Measurements from ENCODE around the gene INTS13.
A peak's percentile ranks its signal among the peaks of the same experiment; 100 is the strongest.
"Not testable (repeated sequence)": the region's sequence is repeated elsewhere in the genome, so short reads cannot be mapped to it uniquely, and the experiment has no call there.

Gene INTS13

GRCh38 chr12:26903396-26903795 is 34.4 kb downstream of the INTS13 start:
- H3K27ac ChIP-seq (ENCODE audit: low read depth in 2 of 2, low read length in 2 of 2); H3K4me1 ChIP-seq (ENCODE audit: control insufficient read depth in 2 of 2, insufficient read depth in 2 of 2, low read length in 2 of 2); H3K4me3 ChIP-seq (ENCODE audit: low read length in 2 of 2); H3K9ac ChIP-seq (ENCODE audit: low read depth in 1 of 2, low read length in 2 of 2); H3K9me3 ChIP-seq (ENCODE audit: control insufficient read depth in 2 of 2, low read length in 2 of 2); H3K27me3 ChIP-seq (ENCODE audit: control insufficient read depth in 2 of 2, insufficient read depth in 2 of 2, low read length in 2 of 2): not testable (repeated sequence)
- peaks cover 9 to 16% of the 10 kb centered on the region in 2 donors for H3K36me3 ChIP-seq (ENCODE audit: control insufficient read depth in 2 of 2, insufficient read depth in 2 of 2, low read length in 2 of 2)

DNA sequence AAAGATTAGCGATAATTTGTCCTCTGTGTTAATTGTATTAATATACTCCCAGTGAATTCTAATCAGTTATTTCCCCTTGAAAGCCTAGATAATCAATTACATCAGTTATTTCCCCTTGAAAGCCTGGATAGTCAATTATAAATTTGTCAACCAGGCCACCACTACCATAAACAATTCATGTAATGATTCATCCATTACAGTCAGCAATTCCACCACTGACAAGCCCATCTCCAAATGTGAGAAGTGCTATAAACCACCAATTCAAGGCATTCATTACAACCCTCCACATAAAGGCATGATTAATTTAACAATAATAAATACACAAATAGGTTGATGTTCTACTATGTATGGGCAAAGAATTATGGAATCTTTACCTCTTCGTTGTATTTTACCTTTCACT is 40.9 kb downstream of the INTS13 start:
- Histone ChIP-seq H3K4me3 (ENCODE audit: low read length in 2 of 2) (no peak overlapping the region), H3K4me1 (ENCODE audit: control insufficient read depth in 2 of 2, insufficient read depth in 2 of 2, low read length in 2 of 2) (no peaks in the 10 kb centered on the region), H3K27me3 (ENCODE audit: control insufficient read depth in 2 of 2, insufficient read depth in 2 of 2, low read length in 2 of 2) (no peaks in the 10 kb centered on the region), H3K9me3 (ENCODE audit: control insufficient read depth in 2 of 2, low read length in 2 of 2) (no peaks in the 10 kb centered on the region), H3K9ac (ENCODE audit: low read depth in 1 of 2, low read length in 2 of 2) (no peak overlapping the region), H3K27ac (ENCODE audit: low read depth in 2 of 2, low read length in 2 of 2) (no peak overlapping the region), H3K36me3 (ENCODE audit: control insufficient read depth in 2 of 2, insufficient read depth in 2 of 2, low read length in 2 of 2) (peaks cover 0 to 3% of the 10 kb centered on the region in 2 donors)

GRCh38 chr12:26895672-26896071 is 42.1 kb downstream of the INTS13 start:
- H3K9ac ChIP-seq (ENCODE audit: low read depth in 1 of 2, low read length in 2 of 2), result no peak overlapping the region

GRCh38 chr12:26891704-26892103 is 46.1 kb downstream of the INTS13 start:
- H3K27me3 ChIP-seq (ENCODE audit: control insufficient read depth in 2 of 2, insufficient read depth in 2 of 2, low read length in 2 of 2), result no peaks in the 10 kb centered on the region
- no peak overlapping the region for H3K9ac ChIP-seq (ENCODE audit: low read depth in 1 of 2, low read length in 2 of 2)
- H3K36me3 ChIP-seq (ENCODE audit: control insufficient read depth in 2 of 2, insufficient read depth in 2 of 2, low read length in 2 of 2), result no peaks in the 10 kb centered on the region
- no peaks in the 10 kb centered on the region for H3K4me1 ChIP-seq (ENCODE audit: control insufficient read depth in 2 of 2, insufficient read depth in 2 of 2, low read length in 2 of 2)
- H3K27ac ChIP-seq (ENCODE audit: low read depth in 2 of 2, low read length in 2 of 2), result no peak overlapping the region
- no peaks in the 10 kb centered on the region for H3K9me3 ChIP-seq (ENCODE audit: control insufficient read depth in 2 of 2, low read length in 2 of 2)
- H3K4me3 ChIP-seq (ENCODE audit: low read length in 2 of 2), result no peak overlapping the region

More at GRCh38 chr12:26895672-26896071, 42.1 kb downstream of the INTS13 start:
- Histone ChIP-seq H3K36me3 (ENCODE audit: control insufficient read depth in 2 of 2, insufficient read depth in 2 of 2, low read length in 2 of 2) (peaks cover 0 to 3% of the 10 kb centered on the region in 2 donors), H3K9me3 (ENCODE audit: control insufficient read depth in 2 of 2, low read length in 2 of 2) (no peaks in the 10 kb centered on the region), H3K4me1 (ENCODE audit: control insufficient read depth in 2 of 2, insufficient read depth in 2 of 2, low read length in 2 of 2) (no peaks in the 10 kb centered on the region), H3K4me3 (ENCODE audit: low read length in 2 of 2) (no peak overlapping the region), H3K27ac (ENCODE audit: low read depth in 2 of 2, low read length in 2 of 2) (no peak overlapping the region), H3K27me3 (ENCODE audit: control insufficient read depth in 2 of 2, insufficient read depth in 2 of 2, low read length in 2 of 2) (no peaks in the 10 kb centered on the region)

DNA sequence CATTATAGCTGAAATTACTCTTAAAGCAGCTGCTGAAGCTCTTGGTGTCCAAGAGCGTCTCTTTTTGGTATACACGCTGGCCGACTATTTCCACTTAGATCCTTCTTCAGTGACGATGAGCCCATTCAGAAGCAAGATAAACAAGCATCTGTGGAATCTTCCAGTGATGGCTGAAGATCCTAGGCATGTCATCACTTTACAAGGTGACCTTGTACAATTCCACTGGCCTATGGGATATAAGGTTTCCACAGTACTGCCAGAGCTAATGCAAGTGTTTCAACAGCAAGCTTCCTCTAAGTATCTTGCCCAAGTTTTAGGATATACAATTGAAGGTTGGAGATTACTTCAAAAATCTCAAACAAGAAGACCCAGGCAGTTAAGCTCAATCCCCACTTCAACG is 47.0 kb downstream of the INTS13 start:
- Histone ChIP-seq H3K27me3 (ENCODE audit: control insufficient read depth in 2 of 2, insufficient read depth in 2 of 2, low read length in 2 of 2) (no peaks in the 10 kb centered on the region), H3K27ac (ENCODE audit: low read depth in 2 of 2, low read length in 2 of 2) (no peak overlapping the region), H3K4me1 (ENCODE audit: control insufficient read depth in 2 of 2, insufficient read depth in 2 of 2, low read length in 2 of 2) (no peaks in the 10 kb centered on the region), H3K4me3 (ENCODE audit: low read length in 2 of 2) (no peak overlapping the region), H3K9me3 (ENCODE audit: control insufficient read depth in 2 of 2, low read length in 2 of 2) (no peaks in the 10 kb centered on the region), H3K9ac (ENCODE audit: low read depth in 1 of 2, low read length in 2 of 2) (no peak overlapping the region), H3K36me3 (ENCODE audit: control insufficient read depth in 2 of 2, insufficient read depth in 2 of 2, low read length in 2 of 2) (no peaks in the 10 kb centered on the region)

GRCh38 chr12:26884765-26885576 is 52.8 kb downstream of the INTS13 start:
- H3K36me3 ChIP-seq (ENCODE audit: control insufficient read depth in 2 of 2, insufficient read depth in 2 of 2, low read length in 2 of 2), result no peaks in the 10 kb centered on the region
- no peaks in the 10 kb centered on the region for H3K9me3 ChIP-seq (ENCODE audit: control insufficient read depth in 2 of 2, low read length in 2 of 2)
- H3K27me3 ChIP-seq (ENCODE audit: control insufficient read depth in 2 of 2, insufficient read depth in 2 of 2, low read length in 2 of 2), result no peaks in the 10 kb centered on the region
- H3K4me1 ChIP-seq (ENCODE audit: control insufficient read depth in 2 of 2, insufficient read depth in 2 of 2, low read length in 2 of 2), result peaks cover 4% of the 10 kb centered on the region in 2 donors
- peak overlapping the region in 1 of 2 donors; percentile 59 for H3K4me3 ChIP-seq (ENCODE audit: low read length in 2 of 2)
- no peak overlapping the region for H3K9ac ChIP-seq (ENCODE audit: low read depth in 1 of 2, low read length in 2 of 2)
- H3K27ac ChIP-seq (ENCODE audit: low read depth in 2 of 2, low read length in 2 of 2), result peak overlapping the region in 1 of 2 donors; percentile 16

DNA sequence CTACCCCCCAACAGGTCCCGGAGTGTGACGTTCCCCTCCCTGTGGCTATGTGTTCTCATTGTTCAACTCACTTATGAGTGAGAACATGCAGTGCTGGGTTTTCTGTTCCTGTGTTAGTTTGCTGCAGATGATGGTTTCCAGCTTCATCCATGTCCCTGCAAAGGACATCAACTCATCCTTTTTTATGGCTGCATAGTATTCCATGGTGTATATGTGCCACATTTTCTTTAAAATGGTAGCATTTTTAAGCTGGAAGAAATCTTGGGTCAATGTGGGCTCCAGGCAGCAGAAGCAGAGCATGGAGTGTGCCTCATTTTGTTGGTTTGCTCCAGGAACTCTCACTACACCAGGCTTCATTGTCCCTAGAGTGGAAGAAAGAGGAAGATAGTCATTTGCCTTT is 57.2 kb downstream of the INTS13 start:
- Histone ChIP-seq H3K4me1 (ENCODE audit: control insufficient read depth in 2 of 2, insufficient read depth in 2 of 2, low read length in 2 of 2) (peaks cover 4 to 13% of the 10 kb centered on the region in 2 donors), H3K36me3 (ENCODE audit: control insufficient read depth in 2 of 2, insufficient read depth in 2 of 2, low read length in 2 of 2) (no peaks in the 10 kb centered on the region), H3K9me3 (ENCODE audit: control insufficient read depth in 2 of 2, low read length in 2 of 2) (no peaks in the 10 kb centered on the region), H3K9ac (ENCODE audit: low read depth in 1 of 2, low read length in 2 of 2) (no peak overlapping the region), H3K27ac (ENCODE audit: low read depth in 2 of 2, low read length in 2 of 2) (no peak overlapping the region), H3K4me3 (ENCODE audit: low read length in 2 of 2) (no peak overlapping the region), H3K27me3 (ENCODE audit: control insufficient read depth in 2 of 2, insufficient read depth in 2 of 2, low read length in 2 of 2) (no peaks in the 10 kb centered on the region)

DNA sequence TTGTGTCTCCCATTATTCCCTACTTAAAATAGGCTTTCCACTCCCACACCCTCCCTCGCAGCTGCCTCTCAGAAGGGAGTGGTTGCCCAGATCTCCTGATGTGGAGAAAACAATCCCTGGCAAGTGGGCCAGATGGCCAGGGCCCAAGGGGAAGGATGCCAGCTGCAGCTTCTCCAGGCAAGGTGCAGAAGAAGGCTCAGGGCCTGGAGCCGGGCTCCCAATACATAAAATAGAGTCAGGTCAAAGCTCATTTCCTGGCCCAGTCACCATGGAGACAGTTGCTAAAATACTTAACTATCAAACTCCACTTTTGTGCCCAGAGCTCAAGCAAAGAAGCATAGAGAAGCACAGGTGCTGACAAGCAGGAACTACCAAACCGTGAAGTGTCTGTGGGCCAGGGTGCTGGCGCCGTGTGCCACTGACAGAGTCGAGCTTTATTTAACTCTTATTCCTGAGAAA is 59.1 kb downstream of the INTS13 start:
- Histone ChIP-seq H3K4me3 (ENCODE audit: low read length in 2 of 2) (no peak overlapping the region), H3K4me1 (ENCODE audit: control insufficient read depth in 2 of 2, insufficient read depth in 2 of 2, low read length in 2 of 2) (peaks cover 0 to 11% of the 10 kb centered on the region in 2 donors), H3K9ac (ENCODE audit: low read depth in 1 of 2, low read length in 2 of 2) (no peak overlapping the region), H3K27me3 (ENCODE audit: control insufficient read depth in 2 of 2, insufficient read depth in 2 of 2, low read length in 2 of 2) (no peaks in the 10 kb centered on the region), H3K27ac (ENCODE audit: low read depth in 2 of 2, low read length in 2 of 2) (no peak overlapping the region), H3K9me3 (ENCODE audit: control insufficient read depth in 2 of 2, low read length in 2 of 2) (no peaks in the 10 kb centered on the region), H3K36me3 (ENCODE audit: control insufficient read depth in 2 of 2, insufficient read depth in 2 of 2, low read length in 2 of 2) (no peaks in the 10 kb centered on the region)

DNA sequence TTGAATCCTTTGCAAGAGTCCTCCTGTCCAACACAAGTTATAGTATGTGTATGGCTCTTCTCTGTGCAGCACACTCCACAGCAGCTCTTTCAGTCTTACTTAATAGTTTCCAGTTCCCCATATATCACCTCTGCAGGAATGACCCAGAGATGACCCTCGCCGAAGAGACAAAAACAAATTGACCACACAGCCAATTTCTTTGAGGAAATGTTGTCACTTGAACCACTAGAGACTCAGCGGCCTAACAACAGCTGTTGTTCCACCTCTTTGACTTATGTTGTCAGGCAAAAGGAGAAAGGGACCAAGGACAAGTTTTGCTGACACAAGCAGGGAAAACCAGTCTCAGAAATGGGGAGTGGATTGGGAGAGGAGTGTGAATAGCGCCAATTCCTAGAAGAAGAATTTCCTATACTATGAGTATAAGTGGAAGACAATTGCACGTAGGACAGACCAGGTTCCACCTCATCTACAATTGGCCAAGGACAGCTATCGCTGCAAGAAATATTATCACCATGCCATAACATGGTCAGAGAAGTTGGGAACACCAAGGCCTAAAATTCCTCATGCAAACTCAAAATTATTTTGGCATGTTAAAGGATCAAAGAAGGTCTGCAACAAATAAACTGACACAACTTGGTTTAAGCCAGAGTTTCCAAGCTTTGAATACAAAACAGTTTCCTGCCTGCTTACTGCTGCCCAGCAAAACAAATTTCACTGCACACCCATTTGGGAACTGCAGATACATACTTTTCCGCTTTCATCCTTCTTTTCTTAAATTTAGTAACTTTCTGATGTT is 63.1 kb downstream of the INTS13 start:
- Histone ChIP-seq H3K4me1 (ENCODE audit: control insufficient read depth in 2 of 2, insufficient read depth in 2 of 2, low read length in 2 of 2) (peaks cover 3 to 26% of the 10 kb centered on the region in 2 donors), H3K27me3 (ENCODE audit: control insufficient read depth in 2 of 2, insufficient read depth in 2 of 2, low read length in 2 of 2) (no peaks in the 10 kb centered on the region), H3K4me3 (ENCODE audit: low read length in 2 of 2) (no peak overlapping the region), H3K36me3 (ENCODE audit: control insufficient read depth in 2 of 2, insufficient read depth in 2 of 2, low read length in 2 of 2) (no peaks in the 10 kb centered on the region), H3K9me3 (ENCODE audit: control insufficient read depth in 2 of 2, low read length in 2 of 2) (no peaks in the 10 kb centered on the region), H3K27ac (ENCODE audit: low read depth in 2 of 2, low read length in 2 of 2) (no peak overlapping the region), H3K9ac (ENCODE audit: low read depth in 1 of 2, low read length in 2 of 2) (no peak overlapping the region)

GRCh38 chr12:26872625-26873024 is 65.2 kb downstream of the INTS13 start:
- no peak overlapping the region for H3K27ac ChIP-seq (ENCODE audit: low read depth in 2 of 2, low read length in 2 of 2)
- peaks cover 3 to 18% of the 10 kb centered on the region in 2 donors for H3K4me1 ChIP-seq (ENCODE audit: control insufficient read depth in 2 of 2, insufficient read depth in 2 of 2, low read length in 2 of 2)
- H3K9ac ChIP-seq (ENCODE audit: low read depth in 1 of 2, low read length in 2 of 2), result no peak overlapping the region
- H3K36me3 ChIP-seq (ENCODE audit: control insufficient read depth in 2 of 2, insufficient read depth in 2 of 2, low read length in 2 of 2), result no peaks in the 10 kb centered on the region
- H3K9me3 ChIP-seq (ENCODE audit: control insufficient read depth in 2 of 2, low read length in 2 of 2), result no peaks in the 10 kb centered on the region
- no peaks in the 10 kb centered on the region for H3K27me3 ChIP-seq (ENCODE audit: control insufficient read depth in 2 of 2, insufficient read depth in 2 of 2, low read length in 2 of 2)
- no peak overlapping the region for H3K4me3 ChIP-seq (ENCODE audit: low read length in 2 of 2)

Measured in mucosa of rectum (tissue), 2 donors.